ENCODE results near the gene DHRSX.

Gene DHRSX

GRCh38 chrX:2348211-2348610, 152.6 kb downstream of the DHRSX start:
- TF ChIP-seq CTCF (IDR thresholded peaks at IDR 0.05; ENCODE audit: poor library complexity, severe bottlenecking), result no peak
- H3K9me3 ChIP-seq (ENCODE audit: severe bottlenecking), result no peaks in the 10 kb centered on the region
- H3K27me3 ChIP-seq (ENCODE audit: insufficient read depth, poor library complexity, severe bottlenecking), result no peaks in the 10 kb centered on the region
- DNase-seq (ENCODE audit: low spot score) (no peak), ATAC-seq (ENCODE audit: low read depth) (no peak)
- H3K27ac ChIP-seq (ENCODE audit: poor library complexity, severe bottlenecking), result no peak overlapping the region
- H3K36me3 ChIP-seq (ENCODE audit: low read depth), result no peaks in the 10 kb centered on the region
- H3K4me3 ChIP-seq (ENCODE audit: severe bottlenecking), result no peak overlapping the region
- H3K4me1 ChIP-seq (ENCODE audit: insufficient read depth, poor library complexity, severe bottlenecking), result no peaks in the 10 kb centered on the region

- no peak for DNase-seq (ENCODE audit: low spot score)
- no peaks in the 10 kb centered on the region for H3K36me3 ChIP-seq (ENCODE audit: low read depth)
- no peaks in the 10 kb centered on the region for H3K9me3 ChIP-seq (ENCODE audit: severe bottlenecking)
- no peaks in the 10 kb centered on the region for H3K27me3 ChIP-seq (ENCODE audit: insufficient read depth, poor library complexity, severe bottlenecking)
- H3K4me3 ChIP-seq (ENCODE audit: severe bottlenecking), result no peak overlapping the region
- no peaks in the 10 kb centered on the region for H3K4me1 ChIP-seq (ENCODE audit: insufficient read depth, poor library complexity, severe bottlenecking)
- no peak for TF ChIP-seq CTCF (IDR thresholded peaks at IDR 0.05; ENCODE audit: poor library complexity, severe bottlenecking)
- no peak overlapping the region for H3K27ac ChIP-seq (ENCODE audit: poor library complexity, severe bottlenecking)
- ATAC-seq (ENCODE audit: low read depth), result no peak
Observed at GRCh38 chrX:2346158-2346557, 154.6 kb downstream of the DHRSX start.

GRCh38 chrX:2345562-2345961, 155.2 kb downstream of the DHRSX start:
- H3K36me3 ChIP-seq (ENCODE audit: low read depth), result no peaks in the 10 kb centered on the region
- H3K27ac ChIP-seq (ENCODE audit: poor library complexity, severe bottlenecking), result no peak overlapping the region
- H3K4me1 ChIP-seq (ENCODE audit: insufficient read depth, poor library complexity, severe bottlenecking), result no peaks in the 10 kb centered on the region
- ATAC-seq (ENCODE audit: low read depth), result no peak
- H3K27me3 ChIP-seq (ENCODE audit: insufficient read depth, poor library complexity, severe bottlenecking), result no peaks in the 10 kb centered on the region
- no peak overlapping the region for H3K4me3 ChIP-seq (ENCODE audit: severe bottlenecking)
- TF ChIP-seq CTCF (IDR thresholded peaks at IDR 0.05; ENCODE audit: poor library complexity, severe bottlenecking), result no peak
- no peaks in the 10 kb centered on the region for H3K9me3 ChIP-seq (ENCODE audit: severe bottlenecking)
- DNase-seq (ENCODE audit: low spot score), result no peak

- Histone ChIP-seq H3K9me3 (ENCODE audit: severe bottlenecking) (no peaks in the 10 kb centered on the region), H3K27ac (ENCODE audit: poor library complexity, severe bottlenecking) (no peak overlapping the region)
- TF ChIP-seq CTCF (IDR thresholded peaks at IDR 0.05; ENCODE audit: poor library complexity, severe bottlenecking), result no peak
Observed at GRCh38 chrX:2343413-2343812, 157.4 kb downstream of the DHRSX start.

GRCh38 chrX:2342874-2343273, 157.9 kb downstream of the DHRSX start:
- ATAC-seq (ENCODE audit: low read depth), result no peak
- H3K27ac ChIP-seq (ENCODE audit: poor library complexity, severe bottlenecking), result no peak overlapping the region
- H3K9me3 ChIP-seq (ENCODE audit: severe bottlenecking), result no peaks in the 10 kb centered on the region
- H3K36me3 ChIP-seq (ENCODE audit: low read depth), result no peaks in the 10 kb centered on the region
- TF ChIP-seq CTCF (IDR thresholded peaks at IDR 0.05; ENCODE audit: poor library complexity, severe bottlenecking), result no peak
- DNase-seq (ENCODE audit: low spot score), result no peak
- no peaks in the 10 kb centered on the region for H3K4me1 ChIP-seq (ENCODE audit: insufficient read depth, poor library complexity, severe bottlenecking)
- H3K27me3 ChIP-seq (ENCODE audit: insufficient read depth, poor library complexity, severe bottlenecking), result no peaks in the 10 kb centered on the region
- H3K4me3 ChIP-seq (ENCODE audit: severe bottlenecking), result no peak overlapping the region

More at GRCh38 chrX:2343413-2343812, 157.4 kb downstream of the DHRSX start:
- DNase-seq (ENCODE audit: low spot score), result no peak
- no peak overlapping the region for H3K4me3 ChIP-seq (ENCODE audit: severe bottlenecking)
- H3K27me3 ChIP-seq (ENCODE audit: insufficient read depth, poor library complexity, severe bottlenecking), result no peaks in the 10 kb centered on the region
- ATAC-seq (ENCODE audit: low read depth), result no peak
- no peaks in the 10 kb centered on the region for H3K36me3 ChIP-seq (ENCODE audit: low read depth)
- no peaks in the 10 kb centered on the region for H3K4me1 ChIP-seq (ENCODE audit: insufficient read depth, poor library complexity, severe bottlenecking)

Data from RWPE2 (cell line).